Stimulated activated CD4-positive, alpha-beta T cell treated with anti-CD3 and anti-CD28 coated beads, Interleukin-12 subunit alpha, Interleukin-12 subunit beta, amount 100 ng/mL, for 24 hours (primary cell): Measurements from ENCODE around the gene ZBED5.
A peak's percentile ranks its signal among the peaks of the same experiment; 100 is the strongest.
"Not testable (repeated sequence)": the region's sequence is repeated elsewhere in the genome, so short reads cannot be mapped to it uniquely, and the experiment has no call there.

ENCODE experiments used
- DNase-seq, 2 experiments: peaks; one replicate each; pipeline ENCODE4 v3.0.0-alpha.2; 2020; ENCODE audit warnings: low read depth in 2 of 2

The ZBED5 gene

GRCh38 chr11:10857709-10858438 lies at the start of gene ZBED5:
Gene ZBED5, minus strand, starts transcription at chr11:10858053. Its CDS starts 3,108 bp downstream, at chr11:10854945.
- peak; percentile 89 to 90 for DNase-seq

- DNase-seq: no peak
These were observed 48.7 kb upstream of the ZBED5 start for GRCh38 chr11:10906521-10906920.

GRCh38 chr11:10902301-10903063 lies 44.6 kb upstream of the ZBED5 start:
- DNase-seq: no peak

GRCh38 chr11:10900681-10901415 lies 43.0 kb upstream of the ZBED5 start:
- no peak for DNase-seq

- DNase-seq: no peak
These were observed 41.4 kb upstream of the ZBED5 start for GRCh38 chr11:10899121-10899830.

DNA sequence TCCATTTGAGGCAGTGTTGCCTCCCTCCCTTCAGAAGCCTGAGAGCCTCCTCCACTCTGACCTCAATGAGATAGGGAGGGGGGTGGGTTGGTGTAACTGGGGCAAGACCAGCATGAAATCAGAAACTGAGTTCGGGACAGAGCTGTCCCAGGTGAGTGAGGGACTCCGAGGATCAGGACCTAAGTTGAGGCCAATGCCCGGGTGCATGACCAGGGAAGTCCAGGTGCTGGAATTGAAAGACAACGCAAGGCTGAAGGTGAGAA lies 40.8 kb upstream of the ZBED5 start:
- DNase-seq: no peak

GRCh38 chr11:10898003-10898762 lies 40.3 kb upstream of the ZBED5 start:
- DNase-seq: no peak

DNA sequence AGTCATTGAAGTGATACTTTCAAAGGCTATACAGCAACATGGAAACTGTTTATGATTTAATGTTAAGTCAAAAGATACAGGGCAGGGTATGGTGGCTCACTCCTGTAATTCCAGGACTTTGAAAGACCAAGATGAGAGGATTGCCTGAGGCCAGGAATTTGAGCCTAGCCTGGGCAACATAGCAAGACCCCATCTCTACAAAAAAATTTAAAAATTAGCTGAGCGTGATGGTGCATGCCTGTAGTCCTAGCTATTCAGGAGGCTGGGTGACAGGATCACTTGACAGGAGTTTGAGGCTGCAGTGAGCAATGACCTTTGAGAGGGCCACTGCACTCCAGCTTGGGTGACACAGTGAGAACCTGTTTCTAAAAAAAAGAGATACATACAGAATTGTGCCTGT lies 39.3 kb upstream of the ZBED5 start:
- no peak for DNase-seq

DNA sequence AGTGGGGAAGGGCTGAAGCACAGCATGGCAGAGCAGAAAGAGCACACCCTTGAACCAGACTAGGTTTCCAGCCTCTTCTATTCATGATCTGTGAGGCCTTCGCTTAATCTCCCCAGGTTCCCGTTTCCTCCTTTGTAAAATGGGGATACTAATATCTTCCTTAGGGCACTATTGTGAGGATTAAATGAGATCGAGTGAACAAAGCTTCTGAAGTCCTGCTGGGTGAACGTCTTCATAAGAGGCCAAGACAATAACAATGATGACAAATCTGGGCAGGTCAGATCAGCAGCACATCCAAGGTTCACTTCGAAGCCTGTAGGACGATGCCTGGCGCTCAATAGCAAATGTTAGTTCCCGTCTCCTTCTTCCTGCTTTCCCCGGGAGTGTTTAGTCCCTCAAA lies 38.6 kb upstream of the ZBED5 start:
- no peak for DNase-seq

DNA sequence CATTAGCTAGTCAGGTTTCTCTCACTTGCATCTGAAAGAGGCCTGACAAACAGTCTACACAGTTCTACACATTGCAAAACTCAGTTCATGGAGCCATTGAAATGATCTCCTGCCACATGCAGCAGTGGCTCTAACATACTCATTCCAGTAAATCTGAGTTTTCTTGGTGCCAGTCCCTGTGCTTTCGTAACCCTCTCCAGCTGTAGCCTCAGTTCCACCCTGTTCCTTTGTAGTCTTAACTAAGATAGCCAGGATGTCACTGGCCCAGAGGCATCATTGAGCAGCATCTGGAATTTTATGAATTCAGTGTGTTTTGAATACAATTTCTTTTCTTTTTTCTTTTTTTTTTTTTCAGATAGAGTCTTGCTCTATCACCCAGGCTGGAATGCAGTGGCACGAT lies 37.4 kb upstream of the ZBED5 start:
- DNase-seq: no peak

DNA sequence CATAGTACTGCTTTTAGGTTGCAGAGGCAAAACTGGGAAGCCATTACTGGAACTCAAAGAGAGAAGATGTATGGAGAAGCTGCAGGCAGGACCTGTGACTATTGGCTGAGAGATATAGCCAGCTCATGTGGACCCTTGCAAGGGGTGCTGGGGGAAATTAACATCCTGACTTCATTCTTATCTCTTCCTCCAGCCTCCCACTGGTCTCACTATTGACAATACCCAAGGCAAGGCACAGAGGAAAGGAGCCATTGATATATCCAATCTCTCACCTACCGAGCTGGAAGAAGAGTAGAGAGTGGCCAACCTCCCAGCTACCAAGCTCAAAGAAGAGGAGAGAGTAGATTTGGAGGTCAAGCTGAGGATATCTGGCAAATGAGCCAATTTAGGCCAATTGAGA lies 36.8 kb upstream of the ZBED5 start:
- DNase-seq: no peak

DNA sequence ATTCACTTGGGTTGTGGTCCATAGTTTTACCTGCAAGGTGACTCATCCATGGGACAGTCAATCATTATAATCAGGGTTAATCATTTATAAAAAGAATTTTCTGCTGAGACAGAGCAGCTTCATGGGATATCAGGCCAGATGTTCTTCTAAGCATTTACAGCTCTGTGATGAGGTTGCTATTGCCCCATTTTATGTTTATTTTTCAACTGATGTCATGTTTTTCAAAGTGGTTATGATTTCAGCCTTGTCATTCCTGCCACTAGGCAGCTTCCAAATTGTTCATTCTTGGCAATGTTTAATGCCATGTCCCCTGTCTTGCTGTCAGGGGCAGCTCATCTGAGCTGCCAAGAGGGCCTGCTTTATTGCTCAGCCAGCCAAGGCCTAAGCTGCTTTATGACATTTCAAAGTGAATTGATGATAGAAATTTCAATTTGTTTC lies 35.9 kb upstream of the ZBED5 start:
- no peak for DNase-seq

GRCh38 chr11:10892250-10892649 lies 34.4 kb upstream of the ZBED5 start:
- no peak for DNase-seq

GRCh38 chr11:10891151-10891720 lies 33.4 kb upstream of the ZBED5 start:
- DNase-seq: no peak

GRCh38 chr11:10890083-10890482 lies 32.2 kb upstream of the ZBED5 start:
- DNase-seq: not testable (repeated sequence)

DNA sequence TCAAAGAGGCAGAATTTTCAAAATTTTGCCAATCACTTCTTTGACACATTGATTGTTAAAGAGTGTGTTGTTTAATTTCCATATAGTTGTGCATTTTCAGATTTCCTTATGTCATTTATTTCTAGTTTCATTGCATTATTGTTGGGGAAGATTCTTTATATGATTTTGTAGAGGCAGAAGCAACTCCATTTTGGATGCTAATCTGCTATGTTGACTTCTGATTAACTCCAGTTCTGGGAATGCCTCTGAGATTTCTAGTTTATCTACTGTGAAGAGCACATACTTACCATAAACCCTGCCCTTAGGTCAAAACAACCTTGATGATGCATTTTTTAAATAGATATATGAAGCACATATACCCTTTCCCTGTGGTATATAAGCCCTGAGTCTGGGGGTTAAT lies 29.5 kb upstream of the ZBED5 start:
- DNase-seq: no peak

- DNase-seq: no peak
These were observed 28.9 kb upstream of the ZBED5 start for GRCh38 chr11:10886652-10887250.

GRCh38 chr11:10885703-10886363 lies 28.0 kb upstream of the ZBED5 start:
- no peak for DNase-seq

DNA sequence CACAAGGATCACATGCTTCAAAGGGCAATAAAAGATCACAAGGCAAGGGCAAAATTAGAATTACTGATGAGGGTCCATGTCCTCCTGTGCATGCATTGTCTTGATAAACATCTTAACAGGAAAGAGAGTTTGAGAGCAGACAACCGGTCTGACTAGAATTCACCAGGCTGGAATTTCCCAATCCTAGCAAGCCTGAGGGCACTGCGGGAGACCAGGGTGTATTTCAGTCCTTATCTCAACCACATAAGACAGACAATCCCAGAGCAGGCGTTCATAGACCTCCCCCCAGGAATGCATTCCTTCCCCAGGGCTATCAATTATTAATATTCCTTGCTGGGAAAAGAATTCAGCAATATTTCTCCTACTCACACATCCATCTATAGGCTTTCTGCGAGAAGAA lies 26.4 kb upstream of the ZBED5 start:
- DNase-seq: not testable (repeated sequence)

DNA sequence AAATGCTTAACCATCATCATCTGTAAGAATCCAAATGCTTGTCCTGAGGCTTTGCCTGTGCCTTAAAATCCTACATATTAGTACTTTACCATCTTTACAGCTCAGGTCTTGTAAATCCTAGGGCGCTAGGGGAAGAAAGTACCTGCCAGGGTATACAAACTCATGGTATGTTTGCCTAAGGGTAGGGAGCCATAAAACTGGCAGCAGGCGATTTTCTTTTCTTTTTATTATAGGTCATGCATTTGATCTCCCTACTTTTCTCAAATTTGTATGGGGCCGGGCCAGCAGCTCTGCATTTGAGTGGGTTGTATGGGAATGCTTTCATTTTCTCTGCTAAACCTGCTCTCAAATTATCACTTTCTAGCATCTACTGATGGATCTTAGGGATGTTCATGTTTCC lies 24.0 kb upstream of the ZBED5 start:
- no peak for DNase-seq
